IMR-90 (cell line): ENCODE measurements around the gene ZNF662. TPM values are rescaled to one million over a fixed set of nuclear protein-coding genes. Genes with fewer than 3 reads are reported as not detected.

Experiments
- ATAC-seq: fragments of 200-7000 bp; cut with Tn5 transposase; 2 replicates; pipeline ENCODE4 v1.9.1; 2020; ENCODE audit warnings: low read depth, mild to moderate bottlenecking, moderate library complexity
- BruUV-seq: library from RNA; stranded (reverse); fragments of 400-500 nt; replicated peaks from 2 replicates; lab custom pipeline; 2021; lab: Mats Ljungman, UMichigan
- CTCF ChIA-PET: fragments of 300-600 bp; formaldehyde crosslinking; extraction: SDS; loops from one replicate; lab custom pipeline; 2021; ENCODE audit warnings: antibody characterized with exemption; lab: Yijun Ruan, JAX
- POLR2A ChIA-PET: fragments of 300-600 bp; sonication (Branson Sonifier 250); formaldehyde crosslinking; loops from one replicate; lab custom pipeline; 2022; ENCODE audit warnings: antibody characterized with exemption; ENCODE audit not compliant: unreplicated experiment; lab: Charles Lee
- DNase-seq: peaks from one replicate; pipeline ENCODE4 v3.0.0; 2013
- H2AFZ ChIP-seq: replicated peaks from 2 replicates; pipeline ENCODE3; 2013; ENCODE audit warnings: low read length, mild to moderate bottlenecking; ENCODE audit not compliant: poor library complexity
- H2AK5ac ChIP-seq: 2 replicates; pipeline ENCODE4 v1.6.1; 2013; ENCODE audit warnings: low read depth, low read length, inconsistent platforms
- H2AK9ac ChIP-seq: replicated peaks from 2 replicates; pipeline ENCODE3; 2013; ENCODE audit warnings: mild to moderate bottlenecking, low read depth, low read length, moderate library complexity; ENCODE audit not compliant: poor library complexity
- H2BK120ac ChIP-seq: 2 replicates; pipeline ENCODE4 v1.6.1; 2013; ENCODE audit warnings: low read depth, low read length, inconsistent platforms
- H2BK15ac ChIP-seq: 3 replicates; pipeline ENCODE4 v1.6.1; 2013; ENCODE audit warnings: low read depth, low read length, inconsistent platforms
- H2BK20ac ChIP-seq: 2 replicates; pipeline ENCODE4 v1.6.1; 2013; ENCODE audit warnings: low read depth, mild to moderate bottlenecking, inconsistent platforms, low read length, moderate library complexity
- H2BK5ac ChIP-seq: 2 replicates; pipeline ENCODE4 v1.6.1; 2013; ENCODE audit warnings: mild to moderate bottlenecking, low read depth, low read length, inconsistent platforms; ENCODE audit not compliant: poor library complexity, severe bottlenecking
- H3K14ac ChIP-seq: replicated peaks from 2 replicates; pipeline ENCODE4 v1.6.1; 2013; ENCODE audit warnings: low read depth, low read length, inconsistent platforms
- H3K18ac ChIP-seq: 2 replicates; pipeline ENCODE4 v1.6.1; 2013; ENCODE audit warnings: low read depth, low read length, control low read depth
- H3K23ac ChIP-seq: 2 replicates; pipeline ENCODE4 v1.6.1; 2013; ENCODE audit warnings: low read depth, low read length, inconsistent platforms
- H3K27ac ChIP-seq: 2 replicates; pipeline ENCODE4 v1.5.1; 2013; ENCODE audit warnings: mild to moderate bottlenecking, control low read depth, low read length; ENCODE audit not compliant: insufficient read depth
- H3K27me3 ChIP-seq: 2 replicates; pipeline ENCODE4 v1.6.1; 2013; ENCODE audit warnings: low read length; ENCODE audit not compliant: control insufficient read depth, insufficient read depth
- H3K36me3 ChIP-seq: 2 replicates; pipeline ENCODE4 v1.6.1; 2013; ENCODE audit warnings: low read length, mixed read lengths; ENCODE audit not compliant: control insufficient read depth, insufficient read depth
- H3K4ac ChIP-seq: 2 replicates; pipeline ENCODE4 v1.6.1; 2013; ENCODE audit warnings: low read depth, low read length, inconsistent platforms
- H3K4me1 ChIP-seq: 2 replicates; pipeline ENCODE4 v1.6.1; 2013; ENCODE audit warnings: low read length, mixed read lengths; ENCODE audit not compliant: control insufficient read depth, insufficient read depth
- H3K4me2 ChIP-seq: 2 replicates; pipeline ENCODE4 v1.6.1; 2013; ENCODE audit warnings: low read depth, mild to moderate bottlenecking, control low read depth, low read length, moderate library complexity
- H3K4me3 ChIP-seq: 2 replicates; pipeline ENCODE4 v1.5.1; 2013; ENCODE audit warnings: low read depth, mild to moderate bottlenecking, control low read depth, low read length, moderate library complexity; ENCODE audit not compliant: insufficient read depth
- H3K56ac ChIP-seq: 2 replicates; pipeline ENCODE4 v1.6.1; 2013; ENCODE audit warnings: low read length, inconsistent platforms; ENCODE audit not compliant: insufficient read depth; ENCODE audit errors: extremely low read depth
- H3K79me1 ChIP-seq, 2 experiments: 2 replicates each; pipeline ENCODE4 v1.6.1; 2013; ENCODE audit warnings: low read length in 2 of 2, inconsistent platforms in 1 of 2, low read depth in 1 of 2
- H3K9ac ChIP-seq: 2 replicates; pipeline ENCODE4 v1.6.1; 2013; ENCODE audit warnings: low read depth, low read length, control low read depth
- H3K9me1 ChIP-seq: 2 replicates; pipeline ENCODE4 v1.6.1; 2013; ENCODE audit warnings: low read length, inconsistent platforms; ENCODE audit not compliant: insufficient read depth
- H3K9me3 ChIP-seq: 2 replicates; pipeline ENCODE4 v1.6.1; 2013; ENCODE audit warnings: low read length; ENCODE audit not compliant: control insufficient read depth, insufficient read depth
- H4K20me1 ChIP-seq: 2 replicates; pipeline ENCODE4 v1.6.1; 2013; ENCODE audit warnings: low read length, inconsistent platforms; ENCODE audit not compliant: insufficient read depth
- H4K5ac ChIP-seq: 2 replicates; pipeline ENCODE4 v1.6.1; 2013; ENCODE audit warnings: mild to moderate bottlenecking, low read depth, low read length, control low read depth
- H4K8ac ChIP-seq, 2 experiments: 2 replicates each; pipeline ENCODE4 v1.6.1; 2013; ENCODE audit warnings: low read depth in 2 of 2, low read length in 2 of 2, control low read depth in 1 of 2, inconsistent platforms in 1 of 2
- H4K91ac ChIP-seq: 2 replicates; pipeline ENCODE4 v1.6.1; 2013; ENCODE audit warnings: low read depth, low read length, inconsistent platforms; ENCODE audit not compliant: insufficient read depth
- BHLHE40 ChIP-seq: fragments of 150-350 bp; IDR thresholded peaks from 2 replicates; pipeline ENCODE4 v1.6.1; 2016; ENCODE audit warnings: mild to moderate bottlenecking, low read depth, low read length
- CEBPB ChIP-seq: IDR thresholded peaks from 2 replicates; pipeline ENCODE4 v1.6.1; 2012; ENCODE audit warnings: low read depth, low read length, improper control_type of control experiment
- CHD1 ChIP-seq: IDR thresholded peaks from 2 replicates; pipeline ENCODE4 v1.6.1; 2012; ENCODE audit warnings: low read depth, low read length, improper control_type of control experiment
- FOS ChIP-seq: fragments of 150-350 bp; IDR thresholded peaks from 2 replicates; pipeline ENCODE4 v1.6.1; 2016; ENCODE audit warnings: low read depth, low read length
- MXI1 ChIP-seq: IDR thresholded peaks from 2 replicates; pipeline ENCODE4 v1.6.1; 2012; ENCODE audit warnings: low read depth, mild to moderate bottlenecking, low read length, moderate library complexity, borderline replicate concordance
- NFE2L2 ChIP-seq: fragments of 150-350 bp; IDR thresholded peaks from 2 replicates; pipeline ENCODE4 v1.6.1; 2016; ENCODE audit warnings: low read depth, mild to moderate bottlenecking, low read length
- POLR2A ChIP-seq: IDR thresholded peaks from 2 replicates; pipeline ENCODE4 v1.6.1; 2012; ENCODE audit warnings: mild to moderate bottlenecking, low read depth, low read length
- RAD21 ChIP-seq: IDR thresholded peaks from 2 replicates; pipeline ENCODE4 v1.6.1; 2012; ENCODE audit warnings: low read length, improper control_type of control experiment
- RCOR1 ChIP-seq: IDR thresholded peaks from 2 replicates; pipeline ENCODE4 v1.6.1; 2012; ENCODE audit warnings: mild to moderate bottlenecking, low read length, improper control_type of control experiment; ENCODE audit not compliant: insufficient replicate concordance
- RFX5 ChIP-seq: IDR thresholded peaks from 2 replicates; pipeline ENCODE4 v1.8.0; 2012; ENCODE audit warnings: low read depth, mild to moderate bottlenecking, low read length, moderate library complexity
- WGBS, 2 experiments: methylation state at CpG; one replicate each; pipeline versions ENCODE4 v1.1.5 to v1.1.7; 2013; ENCODE audit warnings: missing lambda C conversion rate in 2 of 2; ENCODE audit not compliant: insufficient read length in 1 of 2; ENCODE audit errors: extremely low coverage in 2 of 2; 5-methylcytosine and 5-hydroxymethylcytosine counted together
- dilution Hi-C: fragments of 300-500 bp; cut with HindIII; formaldehyde crosslinking; loops from one replicate; pipeline ENCODE4 v1.14.3; 2018; ENCODE audit warnings: low sequenced_read_pairs; ENCODE audit not compliant: unreplicated experiment
- in situ Hi-C: fragments of 300-500 bp; cut with MboI; formaldehyde crosslinking; loops from 3 replicates; pipeline ENCODE4 v1.14.3; 2019; ENCODE audit warnings: low sequenced_read_pairs, inconsistent platforms, mixed read lengths
- intact Hi-C: fragments of 100-400 bp; cut with micrococcal nuclease; formaldehyde crosslinking; loops from 2 replicates; pipeline ENCODE4 v1.10.0; 2022
- polyA plus RNA-seq, 3 experiments: library from polyadenylated mRNA; depleted of rRNA; stranded (reverse); fragments of >200 nt; gene quantifications; 2 replicates each; pipeline ENCODE4 v1.2.3, GENCODE V29; 2012; ENCODE audit warnings: low replicate concordance in 1 of 3
- total RNA-seq: library from RNA; depleted of rRNA; stranded (reverse); fragments of >200 nt; gene quantifications from 2 replicates; pipeline ENCODE4 v1.2.3, GENCODE V29; 2012
- TF ChIP-seq, protein P1 (sequence below): fragments of 150-350 bp; IDR thresholded peaks from 2 replicates; pipeline ENCODE4 v1.6.1; 2016; ENCODE audit warnings: low read depth, mild to moderate bottlenecking, low read length, moderate library complexity, borderline replicate concordance
- TF ChIP-seq, protein P2 (sequence below): conservative IDR thresholded peaks from 2 replicates; pipeline ENCODE4 v1.5.1; 2012; ENCODE audit warnings: mild to moderate bottlenecking, low read depth, low read length, improper control_type of control experiment

Gene ZNF662
- total and polyA plus RNA-seq, 2 of the 4 experiments (the other 2 are of a cell fraction) = 0.29 to 0.54 TPM

DNA sequence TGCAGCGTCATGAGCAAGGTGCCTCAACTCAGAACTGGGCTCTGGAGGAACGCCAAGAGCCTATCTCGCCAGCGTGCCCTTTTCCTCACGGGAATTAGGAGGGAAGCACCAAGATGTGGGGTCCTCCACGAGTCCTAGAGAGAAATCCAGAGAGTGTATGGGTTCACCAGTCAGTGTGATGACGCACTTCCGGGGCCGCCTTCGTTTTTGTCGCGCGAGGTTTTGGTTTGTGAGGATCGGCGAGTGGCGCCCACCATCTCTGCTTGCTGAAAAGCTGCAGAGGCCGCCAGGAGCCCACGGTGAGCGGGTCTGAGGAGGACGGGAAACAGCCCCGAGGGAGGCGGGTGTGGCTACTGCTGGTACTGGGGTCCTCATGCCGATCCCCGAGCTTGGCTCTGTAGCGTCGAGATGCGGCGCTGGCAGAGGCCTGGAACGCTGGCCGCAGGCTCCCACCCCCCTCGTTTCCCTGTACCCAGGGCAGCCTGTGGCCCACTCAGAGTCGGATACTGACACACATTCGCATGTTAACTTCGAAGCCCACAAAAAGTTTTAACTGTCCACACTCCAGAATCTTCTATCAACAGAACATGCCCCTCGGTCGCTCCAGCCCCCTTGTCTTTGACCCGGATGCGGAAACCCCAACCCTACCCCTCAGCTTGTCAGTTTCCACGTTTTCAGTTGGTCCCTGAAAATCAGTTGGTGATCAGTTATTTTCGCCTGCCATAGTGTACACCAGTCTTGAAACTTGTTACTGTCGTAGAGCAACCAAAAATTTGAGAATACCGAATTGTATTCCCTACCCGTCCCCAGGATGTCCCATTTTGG is 30.4 kb downstream of the ZNF662 start:
- Histone ChIP-seq H3K27ac (no peak overlapping the region), H2AK5ac (no peak overlapping the region), H3K79me1 (no peaks in the 10 kb centered on the region), H2BK5ac (no peak overlapping the region), H3K23ac (no peak overlapping the region), H3K9ac (no peak overlapping the region), H4K20me1 (no peaks in the 10 kb centered on the region), H2AFZ (peak overlapping the region; percentile 87), H3K4me2 (peak overlapping the region; percentile 71), H3K36me3 (no peaks in the 10 kb centered on the region), H2AK9ac (no peak overlapping the region), H3K9me3 (no peaks in the 10 kb centered on the region; the same call in 1 of the 2 replicates), H3K9me1 (no peaks in the 10 kb centered on the region), H3K27me3 (no peaks in the 10 kb centered on the region), H2BK20ac (no peak overlapping the region), H3K4me3 (peak overlapping the region; percentile 50), H3K4me1 (no peaks in the 10 kb centered on the region), H4K5ac (peak overlapping the region; percentile 68), H2BK15ac (no peak overlapping the region), H2BK120ac (no peak overlapping the region), H3K4ac (no peak overlapping the region), H3K14ac (no peak overlapping the region; the same call in 1 of the 2 replicates), H4K91ac (no peak overlapping the region), H3K18ac (no peak overlapping the region), H3K56ac (no peak overlapping the region), H4K8ac (peak overlapping the region in 1 of 2 experiments; percentile 79; a peak in 2 of 4 replicates)
- WGBS, 2 experiments = 48% methylated on average over 24 of the region's 43 CpGs; no CpG with 5 or more reads in 1 of the 2 experiments
- ATAC-seq = peak; percentile 61
- POLR2A ChIA-PET = no interaction called here
- CTCF ChIA-PET = no interaction called here
- TF ChIP-seq RFX5 = no peak
- no peak for TF ChIP-seq MXI1
- no peak for TF ChIP-seq BHLHE40
- no peak for TF ChIP-seq NFE2L2
- TF ChIP-seq, protein P1, sequence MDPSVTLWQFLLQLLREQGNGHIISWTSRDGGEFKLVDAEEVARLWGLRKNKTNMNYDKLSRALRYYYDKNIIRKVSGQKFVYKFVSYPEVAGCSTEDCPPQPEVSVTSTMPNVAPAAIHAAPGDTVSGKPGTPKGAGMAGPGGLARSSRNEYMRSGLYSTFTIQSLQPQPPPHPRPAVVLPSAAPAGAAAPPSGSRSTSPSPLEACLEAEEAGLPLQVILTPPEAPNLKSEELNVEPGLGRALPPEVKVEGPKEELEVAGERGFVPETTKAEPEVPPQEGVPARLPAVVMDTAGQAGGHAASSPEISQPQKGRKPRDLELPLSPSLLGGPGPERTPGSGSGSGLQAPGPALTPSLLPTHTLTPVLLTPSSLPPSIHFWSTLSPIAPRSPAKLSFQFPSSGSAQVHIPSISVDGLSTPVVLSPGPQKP = no peak
- TF ChIP-seq POLR2A = no peak
- TF ChIP-seq RAD21 = no peak
- no peak for TF ChIP-seq FOS
- TF ChIP-seq RCOR1 = no peak
- TF ChIP-seq CHD1 = no peak
- TF ChIP-seq CEBPB = no peak
- TF ChIP-seq, protein P2, sequence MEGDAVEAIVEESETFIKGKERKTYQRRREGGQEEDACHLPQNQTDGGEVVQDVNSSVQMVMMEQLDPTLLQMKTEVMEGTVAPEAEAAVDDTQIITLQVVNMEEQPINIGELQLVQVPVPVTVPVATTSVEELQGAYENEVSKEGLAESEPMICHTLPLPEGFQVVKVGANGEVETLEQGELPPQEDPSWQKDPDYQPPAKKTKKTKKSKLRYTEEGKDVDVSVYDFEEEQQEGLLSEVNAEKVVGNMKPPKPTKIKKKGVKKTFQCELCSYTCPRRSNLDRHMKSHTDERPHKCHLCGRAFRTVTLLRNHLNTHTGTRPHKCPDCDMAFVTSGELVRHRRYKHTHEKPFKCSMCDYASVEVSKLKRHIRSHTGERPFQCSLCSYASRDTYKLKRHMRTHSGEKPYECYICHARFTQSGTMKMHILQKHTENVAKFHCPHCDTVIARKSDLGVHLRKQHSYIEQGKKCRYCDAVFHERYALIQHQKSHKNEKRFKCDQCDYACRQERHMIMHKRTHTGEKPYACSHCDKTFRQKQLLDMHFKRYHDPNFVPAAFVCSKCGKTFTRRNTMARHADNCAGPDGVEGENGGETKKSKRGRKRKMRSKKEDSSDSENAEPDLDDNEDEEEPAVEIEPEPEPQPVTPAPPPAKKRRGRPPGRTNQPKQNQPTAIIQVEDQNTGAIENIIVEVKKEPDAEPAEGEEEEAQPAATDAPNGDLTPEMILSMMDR = no peak
- dilution Hi-C loops (no loop called here), in situ Hi-C loops (no loop called here), intact Hi-C loops (no loop called here)
- peak; percentile 16 for DNase-seq
- BruUV-seq = no TSS peak
